HepG2 (cell line): Measurements from ENCODE around the gene PRUNE1. TPM values are rescaled to one million over a fixed set of nuclear protein-coding genes. Genes with fewer than 3 reads are reported as not detected.

ENCODE experiments used
- ARID2 ChIP-seq: sonication (generic); formaldehyde crosslinking; IDR thresholded peaks from 2 replicates; pipeline ENCODE4 v1.8.1; 2022; ENCODE audit warnings: mild to moderate bottlenecking, missing genetic modification reagents, borderline replicate concordance
- ATF7-NPFF ChIP-seq: sonication (generic); formaldehyde crosslinking; IDR thresholded peaks from 2 replicates; pipeline ENCODE4 v1.8.1; 2023; ENCODE audit warnings: mild to moderate bottlenecking, low read depth, missing genetic modification reagents, moderate library complexity
- HNF4A ChIP-seq: sonication (generic); formaldehyde crosslinking; IDR thresholded peaks from 2 replicates; pipeline ENCODE4 v1.4.0; 2020; ENCODE audit warnings: missing genetic modification reagents
- HOXD1 ChIP-seq: sonication (generic); formaldehyde crosslinking; IDR thresholded peaks from 2 replicates; pipeline ENCODE4 v1.5.0; 2020; ENCODE audit warnings: missing genetic modification reagents
- IKZF1 ChIP-seq: fragments of 450-650 bp; IDR thresholded peaks from 2 replicates; pipeline ENCODE4 v1.7.1; 2016
- JUND ChIP-seq: sonication (generic); formaldehyde crosslinking; IDR thresholded peaks from 2 replicates; pipeline ENCODE4 v1.8.0; 2022; ENCODE audit warnings: mild to moderate bottlenecking, missing genetic modification reagents
- MATR3 ChIP-seq: sonication (generic); formaldehyde crosslinking; IDR thresholded peaks from 2 replicates; pipeline ENCODE4 v1.4.0; 2020; ENCODE audit warnings: missing genetic modification reagents
- MEF2D ChIP-seq: sonication (generic); formaldehyde crosslinking; IDR thresholded peaks from 2 replicates; pipeline ENCODE4 v1.5.1; 2020; ENCODE audit warnings: mild to moderate bottlenecking, missing genetic modification reagents
- NR1H2 ChIP-seq: sonication (generic); formaldehyde crosslinking; IDR thresholded peaks from 2 replicates; pipeline ENCODE4 v1.8.1; 2022; ENCODE audit warnings: low read depth, missing genetic modification reagents, borderline replicate concordance
- RARG ChIP-seq: sonication (generic); formaldehyde crosslinking; IDR thresholded peaks from 2 replicates; pipeline ENCODE4 v1.4.0; 2020; ENCODE audit warnings: low read depth, mild to moderate bottlenecking, missing genetic modification reagents
- SNRNP70 ChIP-seq: fragments of 200-400 bp; formaldehyde crosslinking; IDR thresholded peaks from 2 replicates; pipeline ENCODE4 v1.6.1; 2017; ENCODE audit warnings: mild to moderate bottlenecking, low read depth, low read length, moderate library complexity
- TRIM24 ChIP-seq: sonication (generic); formaldehyde crosslinking; IDR thresholded peaks from 2 replicates; pipeline ENCODE4 v1.8.0; 2022; ENCODE audit warnings: mild to moderate bottlenecking, missing genetic modification reagents
- ZBTB38 ChIP-seq: sonication (generic); formaldehyde crosslinking; IDR thresholded peaks from 2 replicates; pipeline ENCODE4 v1.5.1; 2020; ENCODE audit warnings: mild to moderate bottlenecking, missing genetic modification reagents
- ZBTB42 ChIP-seq: sonication (generic); formaldehyde crosslinking; IDR thresholded peaks from 2 replicates; pipeline ENCODE4 v1.5.0; 2020; ENCODE audit warnings: mild to moderate bottlenecking, missing genetic modification reagents
- ZNF121 ChIP-seq: sonication (generic); formaldehyde crosslinking; IDR thresholded peaks from 2 replicates; pipeline ENCODE4 v1.5.0; 2020; ENCODE audit warnings: mild to moderate bottlenecking, missing genetic modification reagents
- ZNF292 ChIP-seq: sonication (generic); formaldehyde crosslinking; IDR thresholded peaks from 2 replicates; pipeline ENCODE4 v1.8.1; 2022; ENCODE audit warnings: mild to moderate bottlenecking, low read depth, missing genetic modification reagents, borderline replicate concordance
- ZNF431 ChIP-seq: sonication (generic); formaldehyde crosslinking; IDR thresholded peaks from 2 replicates; pipeline ENCODE4 v1.9.0; 2022; ENCODE audit warnings: missing genetic modification reagents, low read depth, mild to moderate bottlenecking, borderline replicate concordance
- ZNF567 ChIP-seq: sonication (generic); formaldehyde crosslinking; IDR thresholded peaks from 2 replicates; pipeline ENCODE4 v1.8.1; 2023; ENCODE audit warnings: mild to moderate bottlenecking, missing genetic modification reagents, borderline replicate concordance
- ZNF781 ChIP-seq: sonication (generic); formaldehyde crosslinking; IDR thresholded peaks from 2 replicates; pipeline ENCODE4 v1.5.1; 2020; ENCODE audit warnings: borderline replicate concordance, mild to moderate bottlenecking, missing genetic modification reagents; ENCODE audit errors: not compliant biosample characterization
- polyA plus RNA-seq, 8 experiments: library from polyadenylated mRNA; depleted of rRNA in 3 of 8; stranded (reverse) in 7 of 8; unstranded in 1 of 8; fragments of >200 nt; fragmentation: Illumina TruSeq in 4 of 8; extraction: Trizol in 4 of 8; gene quantifications; 2 replicates each; pipeline versions ENCODE4 v1.2.1 to v1.2.3, GENCODE V29; 2011 to 2016; ENCODE audit warnings: low read depth in 4 of 8, missing spikeins in 1 of 8, mixed read lengths in 1 of 8; ENCODE audit not compliant: insufficient read depth in 1 of 8
- total RNA-seq, 5 experiments: library from RNA; depleted of rRNA; stranded (reverse); fragments of >200 nt; fragmentation: Illumina TruSeq; extraction: Trizol; gene quantifications; 2 replicates each; pipeline ENCODE4 v1.2.3, GENCODE V29; 2016; ENCODE audit warnings: low read depth in 1 of 5
- TF ChIP-seq, protein P1 (sequence below): sonication (generic); formaldehyde crosslinking; IDR thresholded peaks from 2 replicates; pipeline ENCODE4 v1.9.0; 2022; ENCODE audit warnings: low read depth, missing genetic modification reagents
- TF ChIP-seq, protein P2 (sequence below): sonication (generic); formaldehyde crosslinking; IDR thresholded peaks from 2 replicates; pipeline ENCODE4 v1.4.0; 2020; ENCODE audit warnings: missing genetic modification reagents, borderline replicate concordance
- TF ChIP-seq, protein P3 (sequence below): sonication (generic); formaldehyde crosslinking; IDR thresholded peaks from 2 replicates; pipeline ENCODE4 v1.5.1; 2020; ENCODE audit warnings: mild to moderate bottlenecking, moderate library complexity, missing genetic modification reagents
- TF ChIP-seq, protein P4 (sequence below): sonication (generic); formaldehyde crosslinking; IDR thresholded peaks from 2 replicates; pipeline ENCODE4 v1.5.0; 2020; ENCODE audit warnings: missing genetic modification reagents, mild to moderate bottlenecking, borderline replicate concordance

PRUNE1 gene
- total and polyA plus RNA-seq, 2 of the 13 experiments (the other 11 are each of a cell fraction or from before 2014, with no cell fraction given), result 19.0 to 31.9 TPM

DNA sequence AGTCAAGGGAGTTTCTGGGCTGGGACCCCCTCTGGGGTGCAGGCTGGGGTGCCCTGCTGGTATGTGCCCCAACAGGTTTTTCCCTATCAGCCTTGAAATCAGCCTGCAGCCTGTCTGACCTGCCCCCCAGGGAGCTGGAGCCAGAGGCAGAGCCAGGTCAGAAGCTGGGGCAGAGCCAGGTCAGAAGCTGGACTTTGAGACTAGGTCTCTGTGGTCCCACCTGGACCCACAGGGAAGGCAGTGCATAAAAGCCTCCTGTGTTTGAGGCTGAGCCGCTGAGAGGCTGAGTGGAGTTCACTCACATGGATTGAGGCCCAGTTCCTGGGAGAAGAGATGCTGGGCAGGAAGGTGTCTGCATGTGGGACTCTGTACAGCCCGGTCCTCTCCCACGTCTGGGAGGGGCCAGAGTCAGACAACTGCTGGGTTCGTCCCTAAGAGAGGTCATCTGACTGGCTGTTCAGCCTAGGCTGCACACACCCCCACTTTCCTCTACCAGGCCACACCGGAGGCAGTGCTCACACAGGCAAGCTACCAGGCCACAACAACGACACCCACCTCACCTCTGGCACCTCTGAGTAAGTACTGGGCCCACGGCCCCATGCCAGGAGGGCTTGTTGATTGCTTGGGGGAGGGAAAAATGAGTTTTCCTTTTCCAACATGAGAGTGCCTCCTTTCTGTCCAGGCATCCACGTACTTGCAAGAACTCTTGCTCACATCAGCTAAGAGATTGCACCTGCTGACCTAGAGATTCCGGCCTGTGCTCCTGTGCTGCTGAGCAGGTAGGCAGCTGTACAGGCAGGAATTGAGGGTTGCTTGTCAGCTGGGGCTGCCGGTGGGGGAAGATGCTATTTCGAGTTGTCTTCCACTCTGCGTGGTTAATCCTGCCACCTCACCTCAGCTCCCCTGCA is 26.2 kb upstream of the PRUNE1 start, which contains the start of gene ANXA9 (continued):
- TF ChIP-seq TRIM24, result no peak
- peak; percentile 36; the same call in 1 of the 2 replicates for TF ChIP-seq ZNF431 (CRISPR knock-in tag)
- peak; percentile 99 for TF ChIP-seq HNF4A (CRISPR knock-in tag)
- TF ChIP-seq RARG (CRISPR knock-in tag), result no peak
- TF ChIP-seq, protein P1, sequence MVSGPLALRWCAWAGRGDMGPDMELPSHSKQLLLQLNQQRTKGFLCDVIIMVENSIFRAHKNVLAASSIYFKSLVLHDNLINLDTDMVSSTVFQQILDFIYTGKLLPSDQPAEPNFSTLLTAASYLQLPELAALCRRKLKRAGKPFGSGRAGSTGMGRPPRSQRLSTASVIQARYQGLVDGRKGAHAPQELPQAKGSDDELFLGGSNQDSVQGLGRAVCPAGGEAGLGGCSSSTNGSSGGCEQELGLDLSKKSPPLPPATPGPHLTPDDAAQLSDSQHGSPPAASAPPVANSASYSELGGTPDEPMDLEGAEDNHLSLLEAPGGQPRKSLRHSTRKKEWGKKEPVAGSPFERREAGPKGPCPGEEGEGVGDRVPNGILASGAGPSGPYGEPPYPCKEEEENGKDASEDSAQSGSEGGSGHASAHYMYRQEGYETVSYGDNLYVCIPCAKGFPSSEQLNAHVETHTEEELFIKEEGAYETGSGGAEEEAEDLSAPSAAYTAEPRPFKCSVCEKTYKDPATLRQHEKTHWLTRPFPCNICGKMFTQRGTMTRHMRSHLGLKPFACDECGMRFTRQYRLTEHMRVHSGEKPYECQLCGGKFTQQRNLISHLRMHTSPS (CRISPR knock-in tag), result peak; percentile 40; the same call in 1 of the 2 replicates
- no peak for TF ChIP-seq SNRNP70
- TF ChIP-seq, protein P2, sequence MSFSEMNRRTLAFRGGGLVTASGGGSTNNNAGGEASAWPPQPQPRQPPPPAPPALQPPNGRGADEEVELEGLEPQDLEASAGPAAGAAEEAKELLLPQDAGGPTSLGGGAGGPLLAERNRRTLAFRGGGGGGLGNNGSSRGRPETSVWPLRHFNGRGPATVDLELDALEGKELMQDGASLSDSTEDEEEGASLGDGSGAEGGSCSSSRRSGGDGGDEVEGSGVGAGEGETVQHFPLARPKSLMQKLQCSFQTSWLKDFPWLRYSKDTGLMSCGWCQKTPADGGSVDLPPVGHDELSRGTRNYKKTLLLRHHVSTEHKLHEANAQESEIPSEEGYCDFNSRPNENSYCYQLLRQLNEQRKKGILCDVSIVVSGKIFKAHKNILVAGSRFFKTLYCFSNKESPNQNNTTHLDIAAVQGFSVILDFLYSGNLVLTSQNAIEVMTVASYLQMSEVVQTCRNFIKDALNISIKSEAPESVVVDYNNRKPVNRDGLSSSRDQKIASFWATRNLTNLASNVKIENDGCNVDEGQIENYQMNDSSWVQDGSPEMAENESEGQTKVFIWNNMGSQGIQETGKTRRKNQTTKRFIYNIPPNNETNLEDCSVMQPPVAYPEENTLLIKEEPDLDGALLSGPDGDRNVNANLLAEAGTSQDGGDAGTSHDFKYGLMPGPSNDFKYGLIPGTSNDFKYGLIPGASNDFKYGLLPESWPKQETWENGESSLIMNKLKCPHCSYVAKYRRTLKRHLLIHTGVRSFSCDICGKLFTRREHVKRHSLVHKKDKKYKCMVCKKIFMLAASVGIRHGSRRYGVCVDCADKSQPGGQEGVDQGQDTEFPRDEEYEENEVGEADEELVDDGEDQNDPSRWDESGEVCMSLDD, result peak; percentile 97
- TF ChIP-seq NR1H2 (CRISPR knock-in tag), result no peak
- TF ChIP-seq MEF2D, result no peak
- no peak for TF ChIP-seq ARID2 (CRISPR knock-in tag)
- no peak for TF ChIP-seq HOXD1 (CRISPR knock-in tag)
- no peak for TF ChIP-seq JUND (CRISPR knock-in tag)
- no peak for TF ChIP-seq MATR3 (CRISPR knock-in tag)
- no peak for TF ChIP-seq ZNF781 (CRISPR knock-in tag)
- TF ChIP-seq ZNF292 (CRISPR knock-in tag), result peak; percentile 60; the same call in 1 of the 2 replicates
- no peak for TF ChIP-seq ZBTB42 (CRISPR knock-in tag)
- TF ChIP-seq ZNF567 (CRISPR knock-in tag), result no peak
- no peak for TF ChIP-seq ATF7-NPFF (CRISPR knock-in tag)
- TF ChIP-seq, protein P3, sequence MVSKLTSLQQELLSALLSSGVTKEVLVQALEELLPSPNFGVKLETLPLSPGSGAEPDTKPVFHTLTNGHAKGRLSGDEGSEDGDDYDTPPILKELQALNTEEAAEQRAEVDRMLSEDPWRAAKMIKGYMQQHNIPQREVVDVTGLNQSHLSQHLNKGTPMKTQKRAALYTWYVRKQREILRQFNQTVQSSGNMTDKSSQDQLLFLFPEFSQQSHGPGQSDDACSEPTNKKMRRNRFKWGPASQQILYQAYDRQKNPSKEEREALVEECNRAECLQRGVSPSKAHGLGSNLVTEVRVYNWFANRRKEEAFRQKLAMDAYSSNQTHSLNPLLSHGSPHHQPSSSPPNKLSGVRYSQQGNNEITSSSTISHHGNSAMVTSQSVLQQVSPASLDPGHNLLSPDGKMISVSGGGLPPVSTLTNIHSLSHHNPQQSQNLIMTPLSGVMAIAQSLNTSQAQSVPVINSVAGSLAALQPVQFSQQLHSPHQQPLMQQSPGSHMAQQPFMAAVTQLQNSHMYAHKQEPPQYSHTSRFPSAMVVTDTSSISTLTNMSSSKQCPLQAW, result no peak
- 0 out of 2 replicates have a peak, but pooled peaks have one; percentile 3 for TF ChIP-seq ZNF121 (CRISPR knock-in tag)
- TF ChIP-seq ZBTB38 (CRISPR knock-in tag), result peak; percentile 59; the same call in 1 of the 2 replicates
- TF ChIP-seq IKZF1, result no peak
- TF ChIP-seq, protein P4, sequence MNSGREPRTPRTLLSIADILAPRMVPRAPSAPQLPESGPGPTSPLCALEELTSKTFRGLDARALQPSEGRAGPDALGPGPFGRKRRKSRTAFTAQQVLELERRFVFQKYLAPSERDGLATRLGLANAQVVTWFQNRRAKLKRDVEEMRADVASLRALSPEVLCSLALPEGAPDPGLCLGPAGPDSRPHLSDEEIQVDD (CRISPR knock-in tag), result no peak
